Amniotic epithelial cell (primary cell): ENCODE measurements around the gene QARS1.

Source experiments
- DNase-seq: peaks from one replicate; pipeline ENCODE4 v3.0.0-alpha.2; 2010; ENCODE audit warnings: low read depth

QARS1 gene

DNA sequence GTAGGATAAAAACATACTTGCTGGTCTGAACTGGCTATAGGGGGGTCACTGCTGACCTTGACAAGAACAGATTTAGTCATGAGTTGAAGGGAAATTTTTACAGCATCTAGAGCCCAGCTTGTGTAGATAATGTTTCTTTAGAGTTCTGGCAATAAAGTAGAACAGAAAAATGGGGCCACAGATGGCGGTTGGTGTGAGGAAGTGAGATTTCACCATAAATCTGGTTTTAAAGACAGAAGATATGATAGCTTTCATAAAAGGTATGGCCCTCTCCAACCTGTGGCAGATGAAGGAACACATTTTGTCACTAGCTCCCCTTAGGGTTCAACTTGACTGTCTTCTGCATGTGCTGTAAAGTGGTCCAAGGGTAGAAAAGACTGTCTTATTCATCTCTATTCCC lies 51.0 kb downstream of the QARS1 start:
- DNase-seq: no peak
